ENCODE measurements around the gene ATP2C2.
"Not testable (repeated sequence)": the region's sequence is repeated elsewhere in the genome, so short reads cannot be mapped to it uniquely, and the experiment has no call there.

DNA sequence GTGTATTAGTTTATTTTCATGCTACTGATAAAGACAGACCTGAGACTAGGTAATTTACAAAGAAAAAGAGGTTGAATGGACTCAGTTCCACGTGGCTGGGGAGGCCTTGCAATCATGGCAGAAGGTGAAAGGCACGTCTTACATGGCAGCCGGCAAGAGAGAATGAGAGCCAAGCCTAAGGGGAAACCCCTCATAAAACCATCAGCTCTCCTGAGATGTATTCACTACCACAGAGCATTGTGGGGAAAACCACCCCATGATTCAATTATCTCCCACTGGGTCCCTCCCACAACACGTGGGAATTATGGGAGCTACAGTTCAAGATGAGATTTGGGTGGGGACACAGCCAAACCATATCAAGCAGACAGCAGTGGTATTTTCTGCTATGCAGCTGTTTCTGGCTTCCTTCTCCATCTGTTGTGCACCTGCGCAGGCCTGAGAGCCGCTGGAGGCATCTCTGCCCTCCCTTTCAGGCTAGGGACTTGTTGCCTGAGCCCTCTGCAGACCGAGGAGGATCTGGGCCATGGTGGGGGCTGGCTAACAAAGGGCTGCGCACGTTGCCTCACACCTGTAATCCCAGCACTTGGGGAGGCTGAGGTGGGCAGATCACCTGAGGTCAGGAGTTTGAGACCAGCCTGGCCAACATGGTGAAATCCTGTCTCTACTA is 82.8 kb downstream of the ATP2C2 start:
- TF ChIP-seq, protein P1, sequence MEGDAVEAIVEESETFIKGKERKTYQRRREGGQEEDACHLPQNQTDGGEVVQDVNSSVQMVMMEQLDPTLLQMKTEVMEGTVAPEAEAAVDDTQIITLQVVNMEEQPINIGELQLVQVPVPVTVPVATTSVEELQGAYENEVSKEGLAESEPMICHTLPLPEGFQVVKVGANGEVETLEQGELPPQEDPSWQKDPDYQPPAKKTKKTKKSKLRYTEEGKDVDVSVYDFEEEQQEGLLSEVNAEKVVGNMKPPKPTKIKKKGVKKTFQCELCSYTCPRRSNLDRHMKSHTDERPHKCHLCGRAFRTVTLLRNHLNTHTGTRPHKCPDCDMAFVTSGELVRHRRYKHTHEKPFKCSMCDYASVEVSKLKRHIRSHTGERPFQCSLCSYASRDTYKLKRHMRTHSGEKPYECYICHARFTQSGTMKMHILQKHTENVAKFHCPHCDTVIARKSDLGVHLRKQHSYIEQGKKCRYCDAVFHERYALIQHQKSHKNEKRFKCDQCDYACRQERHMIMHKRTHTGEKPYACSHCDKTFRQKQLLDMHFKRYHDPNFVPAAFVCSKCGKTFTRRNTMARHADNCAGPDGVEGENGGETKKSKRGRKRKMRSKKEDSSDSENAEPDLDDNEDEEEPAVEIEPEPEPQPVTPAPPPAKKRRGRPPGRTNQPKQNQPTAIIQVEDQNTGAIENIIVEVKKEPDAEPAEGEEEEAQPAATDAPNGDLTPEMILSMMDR (IDR thresholded peaks at IDR 0.05), result not testable (repeated sequence)
- not testable (repeated sequence) for TF ChIP-seq POLR2A (IDR thresholded peaks at IDR 0.05)
